Nucleus accumbens (tissue), 56 donors: ENCODE data around the gene FAM13A.

Experiments used
- DNase-seq, 56 donors: peaks; one replicate each; lab custom pipeline; 2025; lab: John Stamatoyannopoulos, UW

The FAM13A gene

DNA sequence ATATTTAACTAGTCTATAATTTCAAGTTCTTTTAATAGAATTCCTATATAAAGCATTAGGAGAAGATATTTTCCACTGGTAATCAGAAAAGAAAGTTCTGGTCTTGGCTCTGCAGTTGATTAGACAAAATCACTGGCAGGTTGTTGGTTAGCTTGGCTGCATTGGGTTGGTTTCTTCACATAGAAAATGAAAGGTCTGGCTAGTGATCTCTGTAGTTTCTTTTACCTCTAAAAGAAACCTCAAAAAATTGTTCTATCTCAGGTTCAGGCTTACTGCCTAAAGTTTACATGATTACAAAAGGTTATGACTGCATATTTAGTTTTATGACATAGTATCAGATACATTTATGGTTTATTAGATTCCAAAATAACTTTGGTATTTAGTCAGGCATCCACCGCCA, 263.5 kb downstream of the FAM13A start:
- no peak for DNase-seq

DNA sequence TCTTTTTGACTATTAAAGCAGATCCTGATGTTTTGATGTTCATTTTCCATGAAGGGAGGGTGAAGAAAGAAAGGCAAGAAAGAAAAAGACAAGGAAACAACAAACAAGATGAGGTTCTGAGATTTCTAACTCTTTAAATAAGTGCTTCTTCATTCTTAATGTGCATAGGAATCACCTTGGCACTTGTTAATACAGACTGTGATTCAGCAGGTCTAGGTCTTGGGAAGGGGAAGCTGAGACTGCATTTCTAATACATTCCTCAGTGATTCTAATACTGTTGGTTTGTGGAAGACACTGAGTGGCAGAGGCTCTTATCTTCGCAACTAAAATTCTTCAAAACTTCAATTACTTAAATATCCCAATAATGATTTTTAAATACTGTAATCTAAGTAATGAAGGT, 264.2 kb downstream of the FAM13A start:
- DNase-seq = no peak

DNA sequence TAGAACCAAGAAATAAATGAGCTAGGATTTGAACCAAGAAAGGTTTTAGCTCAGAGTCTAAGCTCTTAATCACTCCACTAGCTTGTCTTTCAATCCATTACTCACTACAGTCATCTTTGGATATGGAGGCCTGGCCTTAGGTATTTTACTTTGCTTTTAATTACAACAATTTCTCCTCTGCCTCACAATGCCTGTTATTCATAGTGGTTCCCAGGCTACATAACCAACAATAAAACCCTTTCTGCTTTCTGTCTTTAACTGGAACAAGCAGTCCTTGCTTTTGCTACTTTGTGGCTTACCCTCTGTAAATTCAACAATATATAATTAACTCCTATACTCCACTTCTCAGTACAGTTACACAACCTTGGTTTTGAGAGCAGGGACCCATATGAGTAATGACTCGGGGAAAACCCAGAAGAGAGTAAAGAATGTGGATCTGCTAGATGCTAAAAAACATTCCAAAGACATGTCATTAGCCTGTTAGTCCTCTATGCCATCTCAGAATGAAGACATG, 264.7 kb downstream of the FAM13A start:
- DNase-seq = no peak

DNA sequence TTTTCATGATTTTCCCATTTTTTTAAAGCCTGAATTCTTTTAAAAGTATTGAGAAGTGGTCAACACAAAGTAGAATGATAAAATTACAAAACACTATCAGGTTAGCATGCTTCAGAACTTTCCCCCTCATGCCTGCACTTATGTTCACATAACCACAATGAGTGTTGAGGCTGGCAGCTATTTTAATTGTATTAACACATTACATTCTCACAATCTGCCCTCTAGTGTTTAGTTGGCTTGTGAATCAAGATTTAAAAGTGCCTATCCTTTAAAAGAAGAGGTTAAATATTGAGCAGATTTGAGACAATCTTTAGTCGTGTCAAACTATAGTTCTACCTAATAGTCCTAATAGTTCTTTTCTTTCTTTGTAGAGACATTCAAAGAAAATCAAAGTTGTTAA, 265.7 kb downstream of the FAM13A start:
- no peak for DNase-seq

DNA sequence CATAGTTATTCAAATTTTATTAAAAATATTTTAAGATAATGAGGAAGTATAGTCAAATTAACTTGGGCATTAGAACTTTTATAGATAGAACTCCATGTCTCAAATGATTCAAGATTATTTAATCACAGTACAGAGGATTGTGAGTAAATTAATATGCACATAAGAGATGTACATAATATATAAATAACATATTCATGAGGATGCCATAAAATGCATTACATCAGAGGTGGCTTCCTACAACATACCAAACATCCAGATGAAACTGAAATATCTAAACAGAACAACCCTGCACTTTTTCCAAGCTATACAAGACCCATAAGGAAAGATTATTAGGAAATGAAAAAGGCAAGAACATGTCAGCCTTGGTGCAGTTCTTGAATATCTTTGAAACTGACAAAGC, 268.1 kb downstream of the FAM13A start:
- DNase-seq = no peak

DNA sequence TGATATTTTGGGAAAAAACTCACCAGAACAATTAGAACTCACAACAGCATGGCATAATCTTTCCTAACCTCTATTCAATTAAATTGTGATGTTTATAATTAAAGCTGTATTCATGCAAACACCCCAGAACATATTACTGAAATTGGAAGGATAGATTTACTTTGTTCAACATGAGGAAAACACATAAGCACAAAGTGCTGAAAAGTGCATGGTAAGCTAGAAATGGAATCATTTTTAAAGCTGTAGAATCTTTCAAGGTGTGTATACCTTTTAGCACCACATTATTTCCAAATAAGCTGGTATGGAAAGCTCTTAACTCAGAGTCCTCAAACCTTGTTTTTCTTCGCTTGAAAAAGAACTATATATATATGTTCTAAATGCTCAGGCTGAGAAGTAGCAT, 268.6 kb downstream of the FAM13A start:
- DNase-seq = no peak

DNA sequence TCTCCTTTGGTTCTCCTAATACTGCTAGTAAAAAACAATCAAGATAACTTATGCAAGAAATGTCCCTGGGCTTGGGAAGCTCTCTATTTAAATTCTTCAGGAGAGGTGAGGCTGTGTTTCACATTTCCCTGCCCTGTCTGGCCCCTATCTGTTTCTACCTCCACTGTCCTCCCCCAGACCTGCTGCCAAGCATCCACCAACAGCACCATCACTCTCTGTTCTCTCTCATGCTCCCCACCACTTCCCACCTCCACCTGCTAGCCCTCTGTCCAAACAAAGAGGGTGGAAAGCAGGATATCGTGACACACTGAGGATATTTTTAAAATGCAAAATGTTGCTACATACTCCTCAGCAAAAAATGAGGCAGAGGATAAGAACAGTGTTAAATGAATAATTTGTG, 271.0 kb downstream of the FAM13A start:
- no peak for DNase-seq

DNA sequence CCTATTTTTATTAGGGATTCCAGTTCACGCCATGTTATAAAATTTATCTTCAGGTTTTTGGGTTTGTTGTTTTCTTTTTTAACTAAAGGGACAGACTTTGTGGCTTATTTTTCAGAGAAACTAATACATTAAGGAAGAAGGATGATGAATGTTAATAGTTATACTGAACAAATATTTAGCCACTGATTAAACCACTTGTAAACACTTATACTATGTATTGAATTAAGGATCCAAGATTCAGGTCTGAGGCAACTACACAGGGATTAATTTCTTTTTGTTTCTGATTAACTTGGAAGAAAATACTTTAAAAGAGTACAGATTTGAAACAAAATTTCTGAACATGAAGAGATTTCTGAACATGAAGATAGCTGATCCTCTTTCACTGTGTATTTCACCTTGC, 276.6 kb downstream of the FAM13A start:
- no peak for DNase-seq

DNA sequence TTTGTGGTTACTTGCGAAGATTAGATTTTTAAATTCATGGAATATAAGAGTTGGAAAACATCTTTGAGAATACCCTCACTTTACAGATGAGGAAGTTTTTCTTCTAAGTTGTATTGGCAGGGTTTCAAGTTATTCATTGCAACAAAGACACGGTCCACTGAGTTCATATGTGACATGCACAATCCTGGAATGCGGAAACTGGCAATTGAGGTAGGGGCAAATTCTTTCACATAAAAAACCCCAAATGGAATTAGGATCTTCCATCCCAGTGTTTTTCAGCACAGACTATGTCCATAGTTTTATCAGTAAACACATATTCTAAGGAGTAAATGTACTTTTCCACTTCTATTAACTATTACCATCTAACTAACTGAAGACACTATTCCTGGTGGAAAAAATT, 277.6 kb downstream of the FAM13A start:
- no peak for DNase-seq

DNA sequence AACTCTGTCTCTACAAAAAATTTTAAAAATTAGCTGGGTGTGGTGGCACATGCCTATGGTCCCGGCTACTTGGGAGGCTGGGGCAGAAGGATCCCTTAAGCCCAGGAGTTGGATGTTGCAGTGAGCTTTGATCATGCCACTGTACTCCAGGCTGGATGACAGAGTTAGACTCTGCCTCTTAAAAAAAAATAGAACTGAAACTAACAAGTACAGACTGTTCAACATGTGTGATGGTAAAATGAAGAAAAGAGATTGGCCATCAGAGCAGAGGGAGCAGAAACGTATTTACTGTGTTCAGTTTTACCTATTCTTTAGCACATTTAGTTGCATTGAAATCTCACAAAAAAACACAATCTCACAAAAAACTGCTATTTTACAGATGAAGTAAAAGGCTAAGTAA, 281.5 kb downstream of the FAM13A start:
- no peak for DNase-seq

DNA sequence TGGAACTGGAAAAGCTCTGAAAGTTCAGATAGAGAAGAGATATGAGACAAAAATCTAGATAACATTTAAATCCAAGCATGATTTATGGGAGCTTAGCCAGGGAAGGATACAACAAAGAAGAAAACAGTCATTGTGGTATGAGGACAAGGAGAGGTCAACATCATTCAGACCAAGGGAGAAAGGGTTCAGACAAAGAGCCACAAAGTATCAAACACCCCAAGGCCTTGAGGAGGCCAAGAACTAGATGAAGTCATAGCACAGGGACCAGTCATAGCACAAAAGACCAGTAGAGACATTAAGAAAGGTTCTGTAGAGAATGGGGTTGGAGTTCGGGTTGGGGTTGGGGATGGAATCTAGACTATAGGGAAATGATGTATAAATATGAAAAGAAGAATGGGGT, 282.0 kb downstream of the FAM13A start:
- no peak for DNase-seq

DNA sequence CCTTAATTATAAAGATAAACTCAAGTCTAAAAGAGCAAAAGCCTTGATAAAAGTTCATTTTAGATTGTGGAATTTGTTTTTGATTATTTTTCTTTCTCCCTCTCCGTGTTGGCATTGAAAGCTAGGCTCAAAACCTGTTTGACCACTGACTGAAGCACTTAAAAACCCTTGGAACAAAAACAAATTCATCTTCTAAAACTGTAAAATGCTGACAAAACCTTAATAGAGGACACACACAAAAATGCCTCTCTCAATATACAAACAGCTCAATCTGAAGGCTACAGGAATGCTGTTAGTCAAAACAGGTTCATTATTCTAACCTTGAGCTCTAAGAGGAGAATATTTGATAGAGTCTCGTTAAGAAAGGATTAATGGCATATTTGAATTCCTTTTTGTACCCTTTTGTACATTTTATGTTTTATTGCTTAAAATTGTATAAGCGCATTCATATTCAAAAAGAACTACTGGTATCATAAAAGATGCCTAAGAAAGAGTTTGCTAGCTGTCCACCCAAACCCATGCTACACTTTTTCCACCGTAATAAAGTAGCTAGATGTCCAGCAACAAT, 285.0 kb downstream of the FAM13A start:
- no peak for DNase-seq

DNA sequence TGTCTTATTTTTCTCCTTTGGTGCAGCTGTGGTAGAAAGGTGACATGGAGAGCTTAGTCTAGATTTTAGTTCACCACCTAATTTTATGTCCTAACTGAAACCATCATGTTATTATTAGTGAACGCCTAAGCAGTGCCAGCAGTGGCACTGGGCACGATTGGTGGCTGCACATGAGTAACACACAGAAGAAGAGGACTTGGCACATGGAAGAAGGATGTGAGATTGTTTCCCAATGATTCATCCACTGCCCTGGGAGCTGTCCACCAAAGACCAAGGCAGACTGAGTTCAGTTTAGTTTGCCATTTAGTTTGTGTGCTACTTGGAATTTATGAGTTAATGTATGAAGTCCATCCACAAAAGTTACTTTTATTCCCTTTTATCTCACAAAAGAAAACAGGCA, 291.3 kb downstream of the FAM13A start:
- DNase-seq = no peak

DNA sequence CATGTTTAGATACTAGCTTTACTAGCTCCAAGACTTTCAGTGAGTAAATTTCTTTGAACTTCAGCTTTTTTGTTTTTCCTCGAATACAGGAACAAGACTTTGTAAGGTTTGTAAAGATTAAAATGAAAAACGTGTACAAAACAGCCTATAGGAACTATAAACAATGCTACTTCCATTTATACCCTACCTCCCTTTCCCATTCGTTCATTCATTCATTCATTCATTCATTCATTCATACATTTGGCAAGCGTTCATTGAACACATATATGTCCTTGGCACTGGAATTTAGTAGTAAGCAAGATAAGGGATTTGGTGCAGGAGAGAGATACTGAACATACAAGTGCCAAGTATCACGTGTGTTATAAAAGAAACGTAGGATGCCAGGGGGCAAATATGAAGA, 293.9 kb downstream of the FAM13A start:
- DNase-seq = no peak

DNA sequence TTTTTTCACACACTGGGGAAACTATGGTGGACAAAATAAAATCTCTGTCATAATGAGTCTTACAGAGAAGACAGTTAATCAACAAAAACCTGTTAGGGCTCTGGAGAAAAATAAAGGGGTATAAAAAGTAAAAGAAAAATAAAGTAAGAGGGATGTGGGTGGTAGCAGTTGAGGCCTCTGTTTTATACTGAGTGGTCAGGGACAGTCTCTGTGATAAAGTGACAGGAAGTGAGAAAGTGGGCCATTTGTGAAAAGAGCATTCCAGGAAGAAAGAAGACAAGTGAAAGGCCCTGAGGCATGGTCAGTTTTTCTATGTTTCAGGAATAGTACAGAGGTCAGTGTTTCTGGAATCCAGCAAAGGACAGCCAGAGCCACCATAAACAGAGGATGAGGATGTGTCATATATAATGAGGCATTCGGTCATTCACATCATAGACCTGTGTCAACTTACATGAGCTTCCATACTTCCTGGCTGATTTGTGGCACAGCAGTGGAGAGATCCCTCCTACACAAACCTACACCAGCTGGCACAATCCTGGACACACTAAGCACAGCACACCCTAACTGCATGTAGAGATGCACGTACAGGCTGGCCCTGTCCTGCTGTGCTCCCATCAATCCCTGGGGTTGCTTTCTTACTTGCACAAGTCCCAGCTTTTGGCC, 295.0 kb downstream of the FAM13A start:
- DNase-seq = no peak

DNA sequence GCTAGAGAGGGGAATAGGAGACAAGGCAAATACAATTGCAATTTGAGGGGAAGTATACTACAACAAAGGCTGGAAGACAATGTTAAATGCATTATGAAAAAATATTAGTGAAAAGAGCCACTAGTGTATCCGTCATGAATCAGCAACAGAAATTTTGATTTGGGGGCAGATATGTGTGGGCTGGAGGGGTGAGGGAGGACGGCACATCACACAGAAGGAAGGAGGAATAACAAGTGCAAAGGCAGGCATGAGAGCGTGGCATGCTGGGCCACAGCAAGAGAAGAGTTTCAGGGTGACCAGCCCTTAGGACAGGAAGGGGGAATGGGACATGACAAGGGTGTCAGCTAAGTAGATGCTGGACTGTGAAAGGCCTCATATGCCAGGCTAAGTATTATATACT, 295.6 kb downstream of the FAM13A start:
- DNase-seq = no peak

DNA sequence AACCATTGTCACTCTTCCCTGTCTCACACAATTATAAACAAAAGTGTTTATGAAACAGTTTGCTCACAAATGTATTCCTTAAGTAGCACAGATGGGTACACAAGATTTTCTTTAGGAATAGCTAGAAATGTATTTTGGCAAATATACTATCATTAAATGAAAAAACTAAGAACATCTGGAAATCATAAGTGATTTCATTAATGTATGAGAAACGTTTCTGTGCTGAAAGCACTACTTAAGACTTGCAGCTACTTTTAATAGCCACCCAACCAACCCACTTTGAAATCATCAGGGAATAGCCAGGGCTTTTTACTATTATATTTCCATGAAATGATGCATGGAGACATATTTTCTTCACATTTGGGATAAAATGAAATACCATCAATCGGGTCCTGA, 297.1 kb downstream of the FAM13A start:
- DNase-seq = no peak

DNA sequence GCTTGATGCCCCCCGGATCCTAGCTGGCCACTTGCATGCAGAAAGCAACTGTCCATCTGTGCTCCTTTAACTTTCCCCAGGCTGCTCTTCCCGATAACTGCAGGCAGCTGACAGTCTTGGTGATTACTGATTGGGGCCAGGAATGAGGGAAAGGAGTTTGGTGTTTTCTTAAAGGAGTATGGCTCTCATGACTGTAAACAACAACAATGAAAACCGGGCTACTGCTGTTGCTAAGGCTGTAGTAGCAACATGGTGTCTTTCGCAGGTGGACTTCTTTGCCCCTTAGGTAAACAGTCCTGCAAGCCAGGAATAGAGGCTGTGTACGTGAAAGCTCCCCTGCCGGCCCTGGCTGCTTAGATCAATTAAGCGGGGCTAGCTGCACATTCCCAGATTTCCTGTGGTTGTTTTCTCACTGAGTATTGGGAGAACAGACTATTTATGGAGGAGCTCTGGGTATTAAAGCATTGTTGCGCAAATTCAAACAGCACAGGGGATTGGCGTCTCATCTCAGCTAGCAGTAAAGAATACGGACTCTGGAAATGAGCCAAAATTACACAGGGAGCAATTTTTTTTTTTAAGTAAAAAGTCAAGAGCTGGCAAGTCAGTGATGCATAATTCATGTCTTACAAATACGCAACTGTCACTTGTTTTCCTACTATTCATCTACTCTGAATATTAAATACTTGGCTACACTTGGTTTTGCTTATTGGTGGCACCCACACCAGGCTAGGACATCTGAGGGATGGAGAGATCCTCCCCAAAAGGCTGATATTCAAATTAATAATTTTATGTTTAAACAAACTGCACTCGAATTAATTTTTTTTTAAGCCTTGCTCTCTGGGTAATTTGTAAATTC, 297.7 kb downstream of the FAM13A start:
- DNase-seq = peak in 6 of 56 donors; percentile 11 to 57 (median 22)

DNA sequence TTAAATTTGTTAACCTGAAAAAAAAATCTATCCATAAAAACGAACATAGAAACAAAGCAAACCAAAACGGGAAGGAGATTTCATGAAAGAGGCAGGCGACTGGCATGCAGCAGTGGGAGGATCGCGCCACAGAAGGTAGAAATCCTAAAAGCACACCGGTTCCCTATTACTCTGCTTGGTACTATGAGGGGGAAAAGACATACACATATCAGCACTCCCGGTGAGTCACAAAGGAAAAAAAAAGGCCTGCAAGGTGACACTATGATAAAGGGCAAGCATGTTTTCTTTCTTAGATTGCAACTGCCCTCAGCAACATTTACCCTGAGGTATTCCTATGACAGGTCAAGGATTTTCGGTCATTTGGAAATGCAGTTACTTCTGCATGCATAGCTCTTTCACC, 298.7 kb downstream of the FAM13A start:
- DNase-seq = peak in 1 of 56 donors; percentile 9

DNA sequence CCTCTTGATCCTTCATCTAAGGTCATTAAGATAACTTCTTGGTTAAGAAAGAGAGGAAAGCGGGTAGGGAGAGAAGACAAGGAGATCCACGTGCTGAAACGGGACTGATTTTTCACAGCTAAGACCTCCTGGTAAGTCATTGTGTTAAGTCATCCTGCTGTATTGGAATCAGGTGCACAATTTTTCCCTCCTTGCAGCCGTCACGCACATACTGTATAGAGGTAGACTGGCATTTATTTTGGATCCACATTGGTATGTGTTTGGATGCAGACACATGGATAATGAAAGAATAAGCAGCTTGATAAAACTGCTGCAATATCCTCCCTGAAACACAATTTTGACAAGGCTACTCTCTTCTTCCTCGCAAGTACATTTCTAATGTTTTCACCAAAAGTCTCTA, 299.2 kb downstream of the FAM13A start:
- DNase-seq = no peak

DNA sequence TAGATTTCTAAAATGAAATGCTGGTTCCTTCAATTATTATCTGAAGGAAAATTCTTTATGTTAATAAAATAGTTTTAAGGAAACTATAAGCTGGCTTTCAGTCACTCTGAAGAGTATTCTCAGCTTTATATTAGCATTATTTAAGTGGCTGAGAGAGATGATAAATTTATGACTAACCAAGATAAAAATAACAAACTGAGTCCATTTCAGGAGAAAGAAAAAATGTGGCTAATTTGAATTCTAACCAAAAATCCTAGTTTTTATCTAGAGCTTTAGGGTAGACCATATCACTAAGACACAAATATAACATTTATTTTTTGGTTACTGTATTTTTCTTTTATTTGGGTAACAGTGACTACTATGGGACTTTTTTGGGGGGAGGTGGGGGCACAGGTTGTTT, 299.9 kb downstream of the FAM13A start:
- no peak for DNase-seq

DNA sequence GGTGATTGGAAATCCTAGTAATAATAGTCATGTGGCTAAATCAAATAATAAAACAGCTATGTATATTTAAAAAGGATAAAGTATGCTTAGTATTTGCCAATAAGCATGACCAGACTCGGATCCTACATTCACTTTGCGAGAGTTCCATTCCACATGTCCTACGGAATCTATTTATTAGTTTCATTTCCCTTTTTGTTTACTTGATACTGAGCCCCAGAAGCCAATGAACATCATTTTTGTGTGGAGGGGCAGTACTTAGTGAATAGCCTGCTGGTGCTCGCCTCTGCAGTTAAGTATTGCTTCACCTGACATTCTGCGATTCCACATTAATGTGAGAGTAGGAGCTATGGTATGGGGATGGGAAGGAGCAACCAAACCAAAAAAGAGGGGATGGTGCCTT, 300.8 kb downstream of the FAM13A start:
- DNase-seq = no peak
